ENCODE measurements around the gene HIF3A. TPM values are rescaled to one million over a fixed set of nuclear protein-coding genes. Genes with fewer than 3 reads are reported as not detected.

Gene HIF3A
- total RNA-seq, 1 experiment from 2014 or later, result 31.9 TPM

GRCh38 chr19:46369817-46370216 is 73.0 kb downstream of the HIF3A start:
- H2BK5ac ChIP-seq (ENCODE audit: insufficient read length, low read length), result no peak overlapping the region
- no peaks in the 10 kb centered on the region for H3K9me3 Mint-ChIP-seq
- WGBS (ENCODE audit: extremely low coverage, insufficient read length, low lambda C conversion rate), result no CpG with 5 or more reads among the region's 7 CpGs

More at GRCh38 chr19:46369817-46370216, 73.0 kb downstream of the HIF3A start:
- Histone ChIP-seq H3K23ac (ENCODE audit: insufficient read length, low read depth, low read length) (no peak overlapping the region), H3K18ac (ENCODE audit: insufficient read length, low read depth, low read length) (no peak overlapping the region), H3K79me1 (ENCODE audit: insufficient read depth, low read depth, low read length, poor library complexity, severe bottlenecking) (peaks cover 5% of the 10 kb centered on the region), H2BK15ac (ENCODE audit: low read depth, low read length) (no peak overlapping the region), H2AFZ (ENCODE audit: low read length) (no peak overlapping the region), H2AK5ac (ENCODE audit: insufficient read length, low read length) (no peak overlapping the region), H3K9me3 (ENCODE audit: control insufficient read depth, low read depth, low read length) (no peaks in the 10 kb centered on the region), H2BK120ac (ENCODE audit: low read depth, low read length, poor library complexity, severe bottlenecking) (no peak overlapping the region), H2BK20ac (ENCODE audit: low read depth, low read length, poor library complexity, severe bottlenecking) (no peak overlapping the region), H3T11ph (ENCODE audit: low read length) (no peak overlapping the region), H3K14ac (ENCODE audit: insufficient read depth, low read length) (no peak overlapping the region), H3K27me3 (ENCODE audit: insufficient read depth, low read length) (no peaks in the 10 kb centered on the region), H3K9ac (ENCODE audit: extremely low read depth, insufficient read length, low read length) (no peak overlapping the region), H4K5ac (ENCODE audit: insufficient read length, low read depth, low read length) (no peak overlapping the region), H3K56ac (ENCODE audit: insufficient read length, low read depth, low read length) (no peak overlapping the region), H3K4me2 (ENCODE audit: insufficient read depth, insufficient read length, low read length) (no peak overlapping the region), H2BK12ac (ENCODE audit: insufficient read length, low read depth, low read length) (no peak overlapping the region), H3K4me1 (ENCODE audit: insufficient read depth, low read length) (peaks cover 7% of the 10 kb centered on the region; the same call in 1 of the 2 replicates), H4K20me1 (ENCODE audit: control insufficient read depth, insufficient read depth, insufficient read length) (no peaks in the 10 kb centered on the region), H3K79me2 (ENCODE audit: insufficient read depth, low read length) (no peaks in the 10 kb centered on the region), H3K27ac (ENCODE audit: insufficient read length, low read depth, low read length) (no peak overlapping the region), H3K23me2 (ENCODE audit: insufficient read length, low read depth, low read length, poor library complexity, severe bottlenecking) (no peaks in the 10 kb centered on the region), H3K4ac (ENCODE audit: low read depth, low read length) (no peak overlapping the region), H4K91ac (ENCODE audit: insufficient read length, low read depth, low read length) (no peak overlapping the region), H4K8ac (replicated peaks; ENCODE audit: insufficient read length, low read depth, low read length) (no peak overlapping the region)
- no peak for TF ChIP-seq CTCF (conservative IDR thresholded peaks at IDR 0.05)
- no peak overlapping the region for H3K27ac Mint-ChIP-seq
- H3K36me3 Mint-ChIP-seq (ENCODE audit: insufficient read depth in 1 of 3, low read depth in 3 of 3), result peaks cover 4 to 28% (median 26%) of the 10 kb centered on the region in 3 experiments; a peak in 6 of 7 replicates
- no peak overlapping the region for H3K4me3 Mint-ChIP-seq
- no peaks in the 10 kb centered on the region for H3K27me3 Mint-ChIP-seq (ENCODE audit: low read depth)
- H3K4me1 Mint-ChIP-seq, result peaks cover 40 to 44% of the 10 kb centered on the region in 2 experiments
- DNase-seq, result no peak

Data from H9 (cell line).